IPS-11a (cell line): Measurements from ENCODE around the gene RAC3.
"Not testable (repeated sequence)": the region's sequence is repeated elsewhere in the genome, so short reads cannot be mapped to it uniquely, and the experiment has no call there.

Experiments
- H3K4me3 ChIP-seq: one replicate; pipeline ENCODE4 v1.5.1; 2013; ENCODE audit warnings: low read depth, low read length, control low read depth

RAC3 gene

GRCh38 chr17:82037889-82038195, 6.4 kb downstream of the RAC3 start:
- no peak overlapping the region for H3K4me3 ChIP-seq

DNA sequence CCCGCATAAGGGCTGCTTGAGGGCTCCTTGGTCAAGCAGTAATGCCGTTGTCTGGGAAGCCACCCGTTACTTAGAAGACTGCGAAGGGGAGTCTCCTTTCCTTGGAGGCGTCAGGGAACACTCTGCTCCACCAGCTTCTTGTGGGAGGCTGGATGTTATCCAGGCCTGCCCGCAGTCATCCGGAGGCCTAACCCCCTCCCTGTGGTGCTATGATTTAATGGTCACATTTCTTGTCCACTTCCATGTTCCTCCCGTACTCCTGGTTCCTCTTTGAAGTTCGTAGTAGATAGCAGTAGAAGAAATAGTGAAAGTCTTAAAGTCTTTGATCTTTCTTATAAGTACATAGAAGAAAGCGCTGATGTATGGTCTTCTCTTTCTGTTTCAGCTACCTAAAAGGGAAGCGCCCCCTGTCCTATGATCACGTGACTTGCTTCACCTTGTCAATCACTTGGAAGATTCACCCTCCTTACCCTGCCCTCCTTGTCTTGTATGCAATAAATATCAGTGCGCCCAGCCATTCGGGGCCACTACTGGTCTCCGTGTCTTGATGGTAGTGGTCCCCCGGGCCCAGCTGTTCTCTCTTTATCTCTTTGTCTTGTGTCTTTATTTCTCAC, 7.4 kb downstream of the RAC3 start:
- H3K4me3 ChIP-seq = not testable (repeated sequence)

DNA sequence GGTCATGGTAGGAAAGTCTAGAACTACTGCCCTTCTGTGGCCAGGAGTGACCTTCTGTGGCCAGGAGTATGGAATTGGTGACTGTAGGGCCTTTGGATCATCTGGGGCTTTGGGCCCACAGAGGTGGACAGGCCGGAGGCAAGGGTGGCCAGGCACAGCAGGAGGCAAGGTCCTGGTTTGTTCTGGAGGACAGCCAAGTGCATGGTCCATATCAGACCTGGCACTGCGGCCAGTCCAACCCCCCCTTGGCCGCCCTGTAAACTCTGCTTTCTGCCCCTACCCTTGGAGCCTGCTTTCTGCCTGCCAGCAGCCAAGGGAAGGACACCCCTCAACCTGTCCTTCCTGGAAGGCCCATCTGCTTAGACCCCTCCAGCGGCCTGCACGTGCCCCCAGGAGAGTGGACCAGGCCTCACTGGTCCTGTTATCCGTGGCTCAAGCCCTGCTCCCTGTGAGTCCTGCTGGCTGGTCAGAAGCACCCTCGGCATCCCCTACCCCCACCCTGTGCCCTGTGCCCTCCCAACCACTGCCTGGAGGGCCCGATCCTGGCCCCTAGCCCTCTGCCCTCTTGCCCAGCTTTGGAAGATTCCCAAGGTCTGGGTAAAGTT, 8.3 kb downstream of the RAC3 start:
- H3K4me3 ChIP-seq = no peak overlapping the region

DNA sequence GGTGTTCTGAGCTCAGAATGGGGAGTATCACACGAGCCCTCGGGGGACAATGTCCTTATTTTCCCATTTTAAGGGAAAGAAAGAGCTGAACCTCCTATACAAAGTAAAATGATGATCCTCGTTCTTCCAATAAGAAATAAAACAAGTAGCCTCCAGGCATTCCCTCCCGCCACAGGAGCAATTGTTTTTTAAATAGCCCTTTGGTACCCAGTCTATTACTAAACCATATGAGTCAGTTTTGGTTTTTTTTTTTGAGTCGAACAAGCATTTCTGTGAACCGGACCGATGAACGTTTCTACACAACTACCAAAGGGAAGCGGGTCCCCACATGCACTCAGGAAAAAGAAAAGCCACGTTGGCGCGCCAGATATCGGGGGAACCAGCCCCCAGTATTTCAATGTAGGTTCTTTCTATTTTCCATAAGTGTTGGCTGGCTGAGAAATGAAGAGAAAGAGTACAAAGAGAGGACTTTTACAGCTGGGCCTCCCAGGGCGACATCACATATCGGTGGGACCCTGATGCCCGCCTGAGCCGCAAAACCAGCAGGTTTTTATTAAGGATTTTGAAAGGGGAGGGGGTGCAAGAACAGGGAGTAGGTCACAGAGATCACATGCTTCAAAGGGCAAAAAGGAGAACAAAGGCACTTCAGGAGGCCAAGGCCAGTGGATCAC, 9.8 kb downstream of the RAC3 start:
- H3K4me3 ChIP-seq = no peak overlapping the region

DNA sequence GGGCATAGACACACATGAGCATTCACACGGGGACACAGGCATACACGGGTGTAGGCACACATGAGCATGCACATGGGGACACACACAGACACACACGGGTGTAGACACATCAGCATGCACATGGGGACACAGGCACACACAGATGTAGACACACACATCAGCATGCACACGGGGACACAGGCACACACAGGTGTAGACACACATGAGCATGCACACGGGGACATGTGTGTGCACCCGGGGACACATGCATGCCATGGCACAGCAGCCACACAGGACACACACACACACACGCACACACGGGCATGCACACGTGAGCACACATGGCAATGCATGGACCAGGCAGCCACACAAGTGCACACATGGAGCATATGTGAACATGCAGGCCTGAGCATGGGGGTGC, 11.2 kb downstream of the RAC3 start:
- H3K4me3 ChIP-seq = no peak overlapping the region

- H3K4me3 ChIP-seq = no peak overlapping the region
Measured at GRCh38 chr17:82043507-82043906, 12.0 kb downstream of the RAC3 start.

GRCh38 chr17:82045936-82046484, 14.5 kb downstream of the RAC3 start:
- H3K4me3 ChIP-seq = no peak overlapping the region

- no peak overlapping the region for H3K4me3 ChIP-seq
Measured at GRCh38 chr17:82046903-82047302, 15.4 kb downstream of the RAC3 start.

- H3K4me3 ChIP-seq = no peak overlapping the region
Measured at GRCh38 chr17:82047379-82047778, 15.9 kb downstream of the RAC3 start.

DNA sequence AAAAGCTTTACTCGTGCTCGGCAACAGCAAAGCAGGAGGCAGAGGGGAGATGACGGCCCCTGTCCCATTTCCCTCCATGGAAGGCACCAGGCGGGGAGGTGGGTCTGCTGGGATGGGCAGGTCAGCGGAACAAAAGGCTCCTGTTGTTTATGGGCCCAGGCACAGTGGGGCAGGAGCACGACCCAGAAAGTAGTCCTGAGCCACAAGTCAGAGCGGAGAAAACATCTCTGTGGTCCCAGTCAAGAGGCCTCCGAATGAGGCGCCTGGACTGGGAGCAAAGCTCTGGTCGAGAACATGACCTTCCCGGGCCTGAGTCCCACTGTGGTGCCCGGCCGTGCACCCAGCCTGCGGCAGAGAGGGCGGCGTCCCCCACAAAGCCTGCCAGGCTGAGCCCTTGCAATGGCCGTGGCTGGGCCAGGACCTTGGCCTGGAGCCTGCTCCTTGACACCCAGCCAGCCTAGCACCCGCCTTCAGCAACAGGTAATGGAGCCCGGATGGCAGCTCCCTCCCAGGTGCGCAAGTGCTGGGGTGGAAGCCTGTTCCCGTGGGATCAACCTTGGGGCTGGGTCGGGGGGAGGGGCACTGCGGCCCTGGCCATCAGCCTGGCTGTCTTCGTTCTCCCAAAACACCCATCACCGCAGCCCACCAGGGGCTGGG, 16.6 kb downstream of the RAC3 start:
- no peak overlapping the region for H3K4me3 ChIP-seq

DNA sequence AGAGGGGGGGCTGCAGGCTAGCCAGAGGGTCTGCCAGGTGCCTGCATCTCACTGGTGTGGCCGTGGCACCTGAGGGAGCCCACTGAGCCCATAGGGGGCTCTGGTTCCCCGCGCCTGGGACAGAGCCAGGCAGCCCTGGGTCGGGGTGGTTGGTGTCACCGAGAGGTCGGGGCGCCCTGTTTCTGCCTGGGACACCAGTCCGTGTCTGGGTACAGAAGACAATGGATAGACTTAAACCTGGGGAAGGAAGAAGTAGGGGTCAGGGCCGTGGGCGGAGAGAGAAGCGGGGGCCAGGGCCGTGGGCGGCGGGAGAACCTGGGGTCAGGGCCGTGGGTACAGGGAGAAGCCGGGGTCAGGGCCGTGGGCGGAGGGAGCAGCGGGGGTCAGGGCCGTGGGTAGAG, 17.1 kb downstream of the RAC3 start:
- no peak overlapping the region for H3K4me3 ChIP-seq

GRCh38 chr17:82049106-82049505, 17.6 kb downstream of the RAC3 start:
- no peak overlapping the region for H3K4me3 ChIP-seq

DNA sequence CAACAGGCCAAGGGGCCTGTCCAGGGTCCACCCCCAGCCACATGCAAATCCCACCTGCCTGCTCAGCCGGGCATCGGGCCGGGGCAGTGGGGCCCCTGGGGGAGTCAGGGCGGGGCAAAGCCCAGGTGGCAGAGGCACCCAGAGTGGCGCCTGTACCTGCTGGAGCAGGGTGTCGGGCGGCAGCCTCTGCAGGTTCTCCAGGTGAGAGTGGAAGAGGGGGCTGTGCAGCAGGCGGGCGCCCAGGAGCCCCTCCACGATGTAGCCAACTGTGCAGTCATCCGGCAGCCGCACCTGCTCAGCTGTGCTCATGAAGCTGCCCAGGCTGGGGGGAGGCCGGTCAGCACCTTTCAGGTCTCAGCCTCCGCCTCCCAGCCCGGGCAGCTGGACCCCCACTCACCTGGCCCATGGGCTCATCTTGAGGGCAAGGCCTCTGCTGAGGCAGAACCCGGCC, 18.1 kb downstream of the RAC3 start:
- H3K4me3 ChIP-seq = no peak overlapping the region

- H3K4me3 ChIP-seq = no peak overlapping the region
Measured at GRCh38 chr17:82050152-82050760, 18.8 kb downstream of the RAC3 start.

GRCh38 chr17:82050761-82051641, 19.5 kb downstream of the RAC3 start:
- H3K4me3 ChIP-seq = peak overlapping the region; percentile 88

- H3K4me3 ChIP-seq = peak within 1 kb of the TSS; percentile 88
Measured at GRCh38 chr17:82051776-82052637, 20.5 kb downstream of the RAC3 start, which contains the start of the genes GPS1 and RFNG. TSS of gene GPS1 (plus strand) at chr17:82051898. CDS start at chr17:82051932, 34 bp downstream. TSS of gene RFNG (minus strand) at chr17:82051811. CDS start at chr17:82051766, 45 bp downstream.

DNA sequence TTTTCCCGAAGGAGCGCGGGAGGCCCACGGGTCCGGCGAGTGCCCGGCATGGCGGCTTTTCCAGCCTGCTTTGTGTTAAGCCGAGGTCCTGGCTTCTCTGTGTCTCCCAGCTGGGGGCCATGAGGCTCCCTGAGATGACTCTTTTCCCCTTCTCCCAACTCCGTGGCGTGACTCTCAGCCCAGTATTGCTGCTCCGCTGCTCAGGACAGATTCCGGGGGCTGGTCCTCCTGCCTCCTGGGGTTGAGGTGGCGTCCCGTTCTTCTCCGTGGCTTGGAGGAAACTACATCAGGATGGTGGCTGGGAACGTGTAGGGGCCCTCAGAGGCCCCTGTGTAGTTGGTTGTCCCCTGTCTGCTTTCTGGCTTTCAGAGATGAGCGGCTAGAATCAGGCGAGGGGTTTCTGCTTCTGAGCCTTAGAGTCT, 21.2 kb downstream of the RAC3 start:
- H3K4me3 ChIP-seq = peak overlapping the region; percentile 88

DNA sequence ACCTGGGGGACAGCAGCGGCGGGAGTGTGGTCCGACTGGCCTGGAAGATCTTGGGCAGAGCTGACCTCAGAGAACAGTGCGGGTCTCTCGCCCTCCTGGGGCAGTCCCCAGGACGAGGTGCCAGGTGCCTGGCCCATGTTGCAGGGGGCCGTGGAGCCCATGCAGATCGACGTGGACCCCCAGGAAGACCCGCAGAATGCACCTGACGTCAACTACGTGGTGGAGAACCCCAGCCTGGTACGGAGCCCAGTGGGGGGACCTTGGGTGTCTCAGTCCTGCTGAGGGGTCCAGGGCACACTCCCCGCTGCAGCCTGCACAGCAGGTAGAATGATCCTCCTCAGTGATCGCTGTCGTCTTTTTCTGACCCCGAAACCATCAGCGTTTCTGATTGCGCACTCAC, 21.7 kb downstream of the RAC3 start:
- no peak overlapping the region for H3K4me3 ChIP-seq
